Caco-2 (cell line): ENCODE results near the gene CATSPERD. TPM values are rescaled to one million over a fixed set of nuclear protein-coding genes. Genes with fewer than 3 reads are reported as not detected.

Experiments used
- BruUV-seq: library from RNA; stranded (reverse); fragments of 400-500 nt; replicated peaks from 2 replicates; lab custom pipeline; 2021; lab: Mats Ljungman, UMichigan
- CTCF ChIA-PET: fragments of 300-600 bp; sonication (Branson Sonifier 250); formaldehyde crosslinking; loops from one replicate; lab custom pipeline; 2022; ENCODE audit warnings: antibody characterized with exemption; lab: Charles Lee
- POLR2A ChIA-PET: fragments of 300-600 bp; sonication (Branson Sonifier 250); formaldehyde crosslinking; loops from one replicate; lab custom pipeline; 2022; ENCODE audit warnings: antibody characterized with exemption; lab: Charles Lee
- DNase-seq, 2 experiments: peaks; one replicate each; pipeline versions ENCODE4 v3.0.0 to v3.0.0-alpha.2; 2020 to 2022
- H3K27me3 ChIP-seq: replicated peaks from 2 replicates; pipeline ENCODE4 v1.6.0; 2011; ENCODE audit warnings: low read length; ENCODE audit not compliant: control insufficient read depth, insufficient read depth
- H3K36me3 ChIP-seq: 2 replicates; pipeline ENCODE4 v1.5.1; 2011; ENCODE audit warnings: low read length; ENCODE audit not compliant: control insufficient read depth, insufficient read depth
- H3K4me1 ChIP-seq: fragments of 250-450 bp; sonication (Bioruptor Pico); 2 replicates; pipeline ENCODE4 v1.5.1; 2020; ENCODE audit warnings: mild to moderate bottlenecking
- H3K4me3 ChIP-seq: 2 replicates; pipeline ENCODE4 v1.5.1; 2011; ENCODE audit warnings: low read depth, mild to moderate bottlenecking, control low read depth, low read length
- H3K9me3 ChIP-seq: fragments of 250-450 bp; sonication (Bioruptor Pico); 2 replicates; pipeline ENCODE4 v1.5.1; 2020; ENCODE audit warnings: mild to moderate bottlenecking, moderate library complexity
- H3K27ac Mint-ChIP-seq: one replicate; pipeline ENCODE4 v1.8.0; 2022; ENCODE audit warnings: mixed read lengths; ENCODE audit not compliant: unreplicated experiment
- H3K27me3 Mint-ChIP-seq: one replicate; pipeline ENCODE4 v1.8.0; 2022; ENCODE audit warnings: mixed read lengths; ENCODE audit not compliant: insufficient read depth, unreplicated experiment
- H3K36me3 Mint-ChIP-seq: one replicate; pipeline ENCODE4 v1.8.0; 2022; ENCODE audit warnings: mild to moderate bottlenecking, mixed read lengths; ENCODE audit not compliant: insufficient read depth, unreplicated experiment
- H3K4me1 Mint-ChIP-seq: one replicate; pipeline ENCODE4 v1.8.0; 2022; ENCODE audit warnings: low read depth, mixed read lengths; ENCODE audit not compliant: unreplicated experiment
- H3K4me3 Mint-ChIP-seq: one replicate; pipeline ENCODE4 v1.8.0; 2022; ENCODE audit warnings: mild to moderate bottlenecking, moderate library complexity, mixed read lengths; ENCODE audit not compliant: unreplicated experiment
- H3K9me3 Mint-ChIP-seq: one replicate; pipeline ENCODE4 v1.8.0; 2022; ENCODE audit warnings: mixed read lengths; ENCODE audit not compliant: unreplicated experiment
- CTCF ChIP-seq, 2 experiments: fragments of 200-600 bp in 1 of 2; IDR thresholded peaks; 1 replicate in 1 of 2; 2 replicates in 1 of 2; pipeline versions ENCODE4 v1.5.1 to v1.8.0; 2011 to 2022; ENCODE audit warnings: antibody characterized with exemption in 1 of 2, control low read depth in 1 of 2, inconsistent platforms in 1 of 2, low read depth in 1 of 2, low read length in 1 of 2, mild to moderate bottlenecking in 1 of 2, moderate library complexity in 1 of 2; ENCODE audit not compliant: insufficient read depth in 1 of 2, severe bottlenecking in 1 of 2, unreplicated experiment in 1 of 2
- intact Hi-C: fragments of 100-400 bp; cut with micrococcal nuclease; formaldehyde crosslinking; loops from one replicate; pipeline ENCODE4 v1.10.0; 2022; ENCODE audit not compliant: unreplicated experiment
- total RNA-seq: library from RNA; stranded (reverse); gene quantifications from 2 replicates; pipeline ENCODE4 v1.2.3, GENCODE V29; 2022

CATSPERD gene
- total RNA-seq, 1 experiment from 2014 or later: not detected

GRCh38 chr19:5809469-5809868 lies 89.0 kb downstream of the CATSPERD start:
- no peaks in the 10 kb centered on the region for H3K27me3 ChIP-seq
- intact Hi-C loops: no loop called here
- no peak for DNase-seq
- no peaks in the 10 kb centered on the region for H3K36me3 Mint-ChIP-seq
- ChIA-PET POLR2A (interaction anchor here (0.6 kb wide), 1 partner anchor 19 kb away, joined by 3 read pairs; the partner anchor contains the start of gene DUS3L), CTCF (interaction anchor here (0.6 kb wide), 2 partner anchors 19 to 37 kb away, joined by 3 to 5 read pairs; no protein-coding TSS in a partner anchor)
- TF ChIP-seq CTCF (IDR thresholded peaks at IDR 0.05; ENCODE audit: insufficient read depth in 1 of 2, low read depth in 1 of 2, low read length in 1 of 2, severe bottlenecking in 1 of 2, unreplicated experiment in 1 of 2): no peak
- 0 out of 2 replicates have a peak, but pooled peaks cover 2% of the 10 kb centered on the region for H3K4me1 ChIP-seq
- H3K27ac Mint-ChIP-seq: no peak overlapping the region
- no peaks in the 10 kb centered on the region for H3K4me1 Mint-ChIP-seq
- no peaks in the 10 kb centered on the region for H3K36me3 ChIP-seq
- H3K4me3 Mint-ChIP-seq: no peak overlapping the region
- H3K27me3 Mint-ChIP-seq: no peaks in the 10 kb centered on the region
- H3K9me3 ChIP-seq: no peaks in the 10 kb centered on the region
- H3K4me3 ChIP-seq: no peak overlapping the region
- H3K9me3 Mint-ChIP-seq: no peaks in the 10 kb centered on the region
- BruUV-seq: no TSS peak

- H3K27me3 ChIP-seq: no peaks in the 10 kb centered on the region
- no peaks in the 10 kb centered on the region for H3K9me3 Mint-ChIP-seq
- no peak for DNase-seq
- H3K4me1 ChIP-seq: no peaks in the 10 kb centered on the region
- H3K36me3 Mint-ChIP-seq: no peaks in the 10 kb centered on the region
- H3K36me3 ChIP-seq: no peaks in the 10 kb centered on the region
- H3K4me1 Mint-ChIP-seq: no peaks in the 10 kb centered on the region
- CTCF ChIA-PET: no interaction called here
- H3K9me3 ChIP-seq: no peaks in the 10 kb centered on the region
- no peak overlapping the region for H3K4me3 Mint-ChIP-seq
- no peaks in the 10 kb centered on the region for H3K27me3 Mint-ChIP-seq
- no peak overlapping the region for H3K4me3 ChIP-seq
- TF ChIP-seq CTCF (IDR thresholded peaks at IDR 0.05; ENCODE audit: insufficient read depth in 1 of 2, low read depth in 1 of 2, low read length in 1 of 2, severe bottlenecking in 1 of 2, unreplicated experiment in 1 of 2): no peak
- intact Hi-C loops: no loop called here
- no TSS peak for BruUV-seq
- H3K27ac Mint-ChIP-seq: no peak overlapping the region
- POLR2A ChIA-PET: no interaction called here
These were observed 90.7 kb downstream of the CATSPERD start for GRCh38 chr19:5811117-5811516.

GRCh38 chr19:5814123-5814851 lies 93.8 kb downstream of the CATSPERD start:
- no peak overlapping the region for H3K4me3 ChIP-seq
- H3K36me3 ChIP-seq: no peaks in the 10 kb centered on the region
- no peaks in the 10 kb centered on the region for H3K9me3 ChIP-seq
- no peaks in the 10 kb centered on the region for H3K4me1 ChIP-seq
- Mint-ChIP-seq H3K36me3 (no peaks in the 10 kb centered on the region), H3K27ac (no peak overlapping the region), H3K4me1 (no peaks in the 10 kb centered on the region), H3K9me3 (no peaks in the 10 kb centered on the region), H3K27me3 (no peaks in the 10 kb centered on the region), H3K4me3 (no peak overlapping the region)
- H3K27me3 ChIP-seq: no peaks in the 10 kb centered on the region
- BruUV-seq: no TSS peak
- TF ChIP-seq CTCF (IDR thresholded peaks at IDR 0.05; ENCODE audit: insufficient read depth in 1 of 2, low read depth in 1 of 2, low read length in 1 of 2, severe bottlenecking in 1 of 2, unreplicated experiment in 1 of 2): no peak
- DNase-seq: no peak
- POLR2A ChIA-PET: no interaction called here
- intact Hi-C loops: no loop called here
- CTCF ChIA-PET: interaction anchor here (1.2 kb wide), 1 partner anchor 11 kb away, joined by 3 read pairs; no protein-coding TSS in a partner anchor
